OCI-LY7 (cell line): Measurements from ENCODE around the gene RNF214. TPM values are rescaled to one million over a fixed set of nuclear protein-coding genes. Genes with fewer than 3 reads are reported as not detected.

Experiments used
- BruUV-seq: library from RNA; stranded (reverse); fragments of 400-500 nt; replicated peaks from 2 replicates; lab custom pipeline; 2021; lab: Mats Ljungman, UMichigan
- CTCF ChIA-PET: fragments of 300-600 bp; sonication (Branson Sonifier 250); formaldehyde crosslinking; loops from one replicate; lab custom pipeline; 2022; ENCODE audit warnings: antibody characterized with exemption; ENCODE audit not compliant: unreplicated experiment; lab: Charles Lee
- POLR2A ChIA-PET: fragments of 300-600 bp; sonication (Branson Sonifier 250); formaldehyde crosslinking; loops from one replicate; lab custom pipeline; 2022; ENCODE audit warnings: antibody characterized with exemption; lab: Charles Lee
- DNase-seq: peaks from one replicate; pipeline ENCODE4 v3.0.0-alpha.2; 2015; ENCODE audit warnings: low spot score
- H2AFZ ChIP-seq: fragments of 200-600 bp; sonication (generic), shearing (Covaris generic); 2 replicates; pipeline ENCODE4 v1.6.1; 2014; ENCODE audit warnings: mild to moderate bottlenecking, antibody characterized with exemption, low read length, moderate library complexity
- H3K27ac ChIP-seq: fragments of 200-600 bp; sonication (generic); 2 replicates; pipeline ENCODE4 v1.5.1; 2014; ENCODE audit warnings: mixed run types, low read depth, mild to moderate bottlenecking, moderate library complexity, low read length, inconsistent platforms; ENCODE audit not compliant: poor library complexity, severe bottlenecking
- H3K36me3 ChIP-seq: fragments of 200-600 bp; sonication (generic); 2 replicates; pipeline ENCODE4 v1.6.1; 2014; ENCODE audit warnings: mild to moderate bottlenecking, antibody characterized with exemption, low read length, moderate library complexity, mixed read lengths; ENCODE audit not compliant: insufficient read depth
- H3K4me1 ChIP-seq: fragments of 200-600 bp; sonication (generic); 2 replicates; pipeline ENCODE4 v1.5.1; 2014; ENCODE audit warnings: mild to moderate bottlenecking, low read length; ENCODE audit not compliant: insufficient read depth, poor library complexity, severe bottlenecking
- H3K4me2 ChIP-seq: fragments of 200-600 bp; sonication (generic); 2 replicates; pipeline ENCODE4 v1.6.1; 2014; ENCODE audit warnings: mild to moderate bottlenecking, low read length
- H3K4me3 ChIP-seq: fragments of 200-600 bp; sonication (generic); 2 replicates; pipeline ENCODE4 v1.5.1; 2014; ENCODE audit warnings: mild to moderate bottlenecking, low read depth, low read length; ENCODE audit not compliant: poor library complexity, severe bottlenecking
- H3K79me2 ChIP-seq: fragments of 200-600 bp; sonication (generic); 2 replicates; pipeline ENCODE4 v1.6.1; 2016; ENCODE audit warnings: low read depth, mild to moderate bottlenecking, low read length, moderate library complexity, mixed read lengths; ENCODE audit not compliant: insufficient read depth
- H3K9me2 ChIP-seq: fragments of 200-600 bp; sonication (generic); 2 replicates; pipeline ENCODE4 v1.6.1; 2016; ENCODE audit warnings: mild to moderate bottlenecking, low read length, mixed read lengths; ENCODE audit not compliant: insufficient read depth
- H3K9me3 ChIP-seq: fragments of 200-600 bp; sonication (generic); 2 replicates; pipeline ENCODE4 v1.6.1; 2014; ENCODE audit warnings: mild to moderate bottlenecking, mixed run types, low read length, mixed read lengths
- H4K20me1 ChIP-seq: fragments of 200-600 bp; sonication (generic); 2 replicates; pipeline ENCODE4 v1.6.1; 2014; ENCODE audit warnings: mild to moderate bottlenecking, antibody characterized with exemption, low read length, moderate library complexity, mixed read lengths; ENCODE audit not compliant: insufficient read depth
- CTCF ChIP-seq: fragments of 200-600 bp; sonication (generic); conservative IDR thresholded peaks from 2 replicates; pipeline ENCODE4 v1.5.1; 2014; ENCODE audit warnings: mild to moderate bottlenecking, antibody characterized with exemption, low read length, moderate library complexity, mixed read lengths
- EZH2phosphoT487 ChIP-seq: fragments of 200-600 bp; sonication (generic); IDR thresholded peaks from 2 replicates; pipeline ENCODE4 v1.6.1; 2018; ENCODE audit warnings: low read depth, borderline replicate concordance, mild to moderate bottlenecking, mixed run types, antibody characterized with exemption, low read length, moderate library complexity, mixed read lengths
- intact Hi-C: fragments of 100-400 bp; cut with micrococcal nuclease; formaldehyde crosslinking; loops from one replicate; pipeline ENCODE4 v1.10.0; 2022; ENCODE audit not compliant: unreplicated experiment
- total RNA-seq, 2 experiments: library from RNA; depleted of rRNA in 1 of 2; stranded (reverse); fragments of >200 nt in 1 of 2; shearing (Covaris generic) in 1 of 2; gene quantifications; 2 replicates each; pipeline ENCODE4 v1.2.3, GENCODE V29; 2014 to 2022

Gene RNF214
- total RNA-seq, 2 experiments from 2014 or later = 11.2 to 30.2 TPM

GRCh38 chr11:117221775-117222517, 10.5 kb upstream of the RNF214 start:
- Histone ChIP-seq H3K27ac (no peak overlapping the region), H3K9me2 (no peaks in the 10 kb centered on the region), H3K9me3 (no peaks in the 10 kb centered on the region), H4K20me1 (no peaks in the 10 kb centered on the region), H3K4me2 (no peak overlapping the region), H3K36me3 (peaks cover 93% of the 10 kb centered on the region), H3K4me3 (no peak overlapping the region), H3K79me2 (no peaks in the 10 kb centered on the region), H3K4me1 (peaks cover 4% of the 10 kb centered on the region), H2AFZ (no peak overlapping the region)
- ChIA-PET POLR2A (interaction anchor here (0.9 to 1.3 kb wide), 2 partner anchors 9 to 38 kb away, joined by 3 to 10 read pairs; no protein-coding TSS in a partner anchor), CTCF (interaction anchor here (0.8 kb wide), 1 partner anchor 41 kb away, joined by 3 read pairs; no protein-coding TSS in a partner anchor)
- no TSS peak for BruUV-seq
- TF ChIP-seq EZH2phosphoT487 (no peak), CTCF (no peak)
- intact Hi-C loops = no loop called here
- DNase-seq = no peak

- Histone ChIP-seq H3K9me2 (no peaks in the 10 kb centered on the region), H2AFZ (no peak overlapping the region), H3K79me2 (no peaks in the 10 kb centered on the region), H3K4me1 (peaks cover 5% of the 10 kb centered on the region), H3K36me3 (peaks cover 92% of the 10 kb centered on the region), H3K4me2 (no peak overlapping the region), H3K27ac (no peak overlapping the region), H4K20me1 (no peaks in the 10 kb centered on the region), H3K4me3 (no peak overlapping the region), H3K9me3 (no peaks in the 10 kb centered on the region)
- intact Hi-C loops = no loop called here
- CTCF ChIA-PET = no interaction called here
- no TSS peak for BruUV-seq
- DNase-seq = no peak
- TF ChIP-seq CTCF = no peak
- no peak for TF ChIP-seq EZH2phosphoT487
- POLR2A ChIA-PET = no interaction called here
These were observed 9.3 kb upstream of the RNF214 start for GRCh38 chr11:117222991-117223740.
